Activated CD8-positive, alpha-beta T cell treated with anti-CD3 and anti-CD28 coated beads, Interleukin-2, amount 10 ng/mL, durations not matched to agents 7 days and 5 days (primary cell): Measurements from ENCODE around the gene GNB1. TPM values are rescaled to one million over a fixed set of nuclear protein-coding genes. Genes with fewer than 3 reads are reported as not detected.

Experiments
- total RNA-seq, 2 experiments: library from RNA; stranded (reverse); gene quantifications; one replicate each; pipeline ENCODE4 v1.2.3, GENCODE V29; 2021

Gene GNB1
- total RNA-seq, 2 experiments from 2014 or later: 398 TPM

Other genes starting within 250 kb of the GNB1 start
- gene CDK11B, start 232.1 kb downstream of the GNB1 start, total RNA-seq: 10 to 100 TPM; 35.4 to 39.5 TPM
- 10 to 100 TPM; 39.6 to 40.7 TPM for gene SLC35E2B, start 198.3 kb downstream of the GNB1 start, total RNA-seq
- 10 to 100 TPM; 83.6 to 85.8 TPM for gene CDK11A, start 166.7 kb downstream of the GNB1 start, total RNA-seq
- 10 to 100 TPM; 82.0 to 82.9 TPM for gene NADK, start 112.6 kb downstream of the GNB1 start, total RNA-seq
- under 1 TPM; 0.21 to 0.42 TPM for gene CALML6, start 24.2 kb upstream of the GNB1 start, total RNA-seq
- under 1 TPM in 1 of 2 experiments, not detected in 1; 0.70 TPM for gene TMEM52, start 28.2 kb upstream of the GNB1 start, total RNA-seq
- gene CFAP74, start 112.7 kb upstream of the GNB1 start, total RNA-seq: not detected
- not detected for gene GABRD, start 128.3 kb upstream of the GNB1 start, total RNA-seq
- 10 to 100 TPM; 11.4 to 12.9 TPM for gene PRKCZ, start 159.3 kb upstream of the GNB1 start, total RNA-seq